Smooth muscle cell of the umbilical artery (primary cell): ENCODE measurements around the gene CFAP300. TPM values are rescaled to one million over a fixed set of nuclear protein-coding genes. Genes with fewer than 3 reads are reported as not detected.

Source experiments
- total RNA-seq: library from RNA; depleted of rRNA; stranded (reverse); fragments of >200 nt; gene quantifications from 2 replicates; pipeline ENCODE4 v1.2.3, GENCODE V29; 2014

CFAP300 gene
- 2.4 and 5.3 TPM in 2 replicates for total RNA-seq

DNA sequence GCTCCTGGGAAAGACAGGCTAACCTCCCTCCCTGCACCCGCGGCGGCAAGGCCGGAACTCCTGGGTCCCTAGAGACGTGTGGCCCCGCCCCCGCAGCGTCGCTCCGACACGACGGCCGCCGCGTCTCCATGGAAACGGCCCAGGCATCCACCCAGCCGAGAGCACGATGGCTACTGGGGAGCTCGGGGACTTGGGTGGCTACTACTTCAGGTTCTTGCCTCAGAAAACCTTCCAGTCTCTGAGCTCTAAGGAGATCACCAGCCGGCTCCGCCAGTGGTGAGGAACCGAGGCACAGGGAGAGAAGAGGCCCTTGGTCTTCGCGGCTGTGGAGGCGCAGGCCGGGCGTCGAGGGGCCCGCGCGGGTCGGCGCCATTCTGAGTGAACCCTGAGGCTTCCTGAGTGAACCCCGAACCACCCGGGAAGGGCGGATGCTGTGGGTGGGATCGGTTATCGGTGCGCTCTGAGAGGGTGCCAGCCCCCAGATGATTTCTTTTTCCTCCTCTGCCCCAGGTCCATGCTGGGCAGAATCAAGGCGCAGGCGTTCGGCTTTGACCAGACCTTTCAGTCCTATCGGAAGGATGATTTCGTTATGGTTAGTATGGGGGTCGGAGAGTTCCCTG, at the start of gene CFAP300:
TSS of gene CFAP300 (plus strand) at position 133 of the 620 bp plus-strand sequence. CDS start at position 167, 34 bp downstream.

DNA sequence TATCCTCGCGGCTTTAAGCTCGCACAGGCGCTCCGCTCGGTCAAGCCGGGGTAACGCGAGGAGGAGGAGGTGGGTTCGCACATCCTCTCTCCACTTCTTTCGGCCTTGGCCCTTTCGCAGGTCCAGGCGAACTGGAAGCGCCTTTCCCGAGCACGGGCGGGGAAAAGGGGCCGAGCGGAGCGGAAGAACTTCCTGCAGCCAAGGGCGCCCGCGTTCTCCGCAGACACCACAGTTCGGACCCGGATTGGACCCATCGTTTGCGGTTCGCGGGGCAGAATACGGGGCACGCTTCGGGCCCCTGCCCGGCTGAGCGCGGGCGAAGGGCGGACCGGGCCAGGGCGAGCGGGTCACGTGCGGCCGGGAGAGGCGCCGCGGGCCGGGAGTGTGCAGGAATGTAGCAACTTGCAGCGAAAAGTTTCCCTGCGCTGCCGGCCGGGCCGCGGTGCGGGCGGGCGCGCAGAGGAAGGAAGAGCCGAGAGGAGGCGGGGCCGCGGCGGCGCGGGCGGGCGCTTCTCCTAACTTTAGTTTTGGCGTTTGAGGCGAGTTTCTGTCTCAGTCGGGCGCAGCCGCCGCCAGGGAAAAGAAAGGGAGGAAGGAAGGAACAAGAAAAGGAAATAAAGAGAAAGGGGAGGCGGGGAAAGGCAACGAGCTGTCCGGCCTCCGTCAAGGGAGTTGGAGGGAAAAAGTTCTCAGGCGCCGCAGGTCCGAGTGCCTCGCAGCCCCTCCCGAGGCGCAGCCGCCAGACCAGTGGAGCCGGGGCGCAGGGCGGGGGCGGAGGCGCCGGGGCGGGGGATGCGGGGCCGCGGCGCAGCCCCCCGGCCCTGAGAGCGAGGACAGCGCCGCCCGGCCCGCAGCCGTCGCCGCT, 62.9 kb downstream of the CFAP300 start, which contains the start of gene YAP1:
TSS of gene YAP1 (plus strand) at position 552 of the 865 bp plus-strand sequence. CDS start 402 bp downstream, outside the sequence.

Other genes with a start within 250 kb of the CFAP300 start
- gene CEP126, start 132.4 kb upstream of the CFAP300 start, total RNA-seq = 0.89 and 1.2 TPM in 2 replicates
- gene ANGPTL5, start 130.9 kb upstream of the CFAP300 start, total RNA-seq = not detected in 2 replicates
- gene YAP1, start 63.0 kb downstream of the CFAP300 start, total RNA-seq = 139 and 154 TPM in 2 replicates